Measurements from ENCODE around the gene JAM3. TPM values are rescaled to one million over a fixed set of nuclear protein-coding genes. Genes with fewer than 3 reads are reported as not detected.

Gene JAM3
- total and polyA plus RNA-seq, 2 donors (not counting 3 experiments of a cell fraction or from before 2014, with no cell fraction given), result 78.8 to 137 TPM

GRCh38 chr11:134019500-134019899 lies 49.4 kb upstream of the JAM3 start:
- Histone ChIP-seq H4K20me1 (replicated peaks; ENCODE audit: control insufficient read depth, extremely low read depth, insufficient read depth, low read length) (no peaks in the 10 kb centered on the region), H3K79me2 (ENCODE audit: control insufficient read depth, insufficient read depth, low read length) (no peaks in the 10 kb centered on the region), H3K36me3 (ENCODE audit: control insufficient read depth in 2 of 2, extremely low read depth in 1 of 2, insufficient read depth in 2 of 2, low read length in 2 of 2) (no peaks in the 10 kb centered on the region), H2AFZ (ENCODE audit: low read depth, low read length) (no peak overlapping the region), H3K4me2 (ENCODE audit: insufficient read depth, low read length) (no peak overlapping the region), H3K9ac (replicated peaks; ENCODE audit: extremely low read depth, insufficient read depth, low read length) (no peak overlapping the region), H3K4me1 (ENCODE audit: control insufficient read depth, extremely low read depth, insufficient read depth, low read length) (no peaks in the 10 kb centered on the region), H3K4me3 (replicated peaks in 1 of 3; ENCODE audit: insufficient read depth in 1 of 3, low read depth in 1 of 3, low read length in 3 of 3) (no peak overlapping the region), H3K27ac (ENCODE audit: insufficient read depth, low read depth, low read length) (no peak overlapping the region), H3K27me3 (ENCODE audit: control insufficient read depth in 2 of 2, insufficient read depth in 2 of 2, low read length in 2 of 2) (no peaks in the 10 kb centered on the region), H3K9me3 (replicated peaks; ENCODE audit: control insufficient read depth, insufficient read depth, low read length) (no peaks in the 10 kb centered on the region), H3K9me1 (replicated peaks; ENCODE audit: control insufficient read depth, extremely low read depth, insufficient read depth, low read length) (no peaks in the 10 kb centered on the region)
- ChIA-PET POLR2A (no interaction called here), CTCF (interaction anchor here (0.6 to 1.4 kb wide), 2 partner anchors 16 to 242 kb away, joined by 4 read pairs; no protein-coding TSS in a partner anchor)
- no TSS peak for BruUV-seq (replicated peaks)
- intact Hi-C loops (cut with micrococcal nuclease), result no loop called here
- DNase-seq (ENCODE audit: low read depth, low spot score) (no peak), FAIRE-seq (no peak)
- dilution Hi-C loops (cut with MboI; ENCODE audit: extremely low pct_ligation_motif_present, low sequenced_read_pairs), result no loop called here
- TF ChIP-seq POLR2A (IDR thresholded peaks at IDR 0.05; ENCODE audit: low read depth, low read length) (no peak), FOS (IDR thresholded peaks at IDR 0.05; ENCODE audit: borderline replicate concordance, insufficient read depth, low read length) (no peak), EZH2 (IDR thresholded peaks at IDR 0.05; ENCODE audit: borderline replicate concordance, low read depth, low read length, severe bottlenecking) (no peak), JUN (IDR thresholded peaks at IDR 0.05; ENCODE audit: borderline replicate concordance, insufficient read depth, insufficient read length, low read depth) (no peak), GATA2 (IDR thresholded peaks at IDR 0.05; ENCODE audit: insufficient read depth, insufficient read length, low read depth, low read length) (no peak), POLR2AphosphoS5 (IDR thresholded peaks at IDR 0.05; ENCODE audit: insufficient read depth, low read depth, low read length) (no peak), MYC (IDR thresholded peaks at IDR 0.05; ENCODE audit: low read depth, low read length) (no peak), CTCF (IDR thresholded peaks at IDR 0.05; ENCODE audit: extremely low read depth in 1 of 2, insufficient read depth in 1 of 2, low read depth in 1 of 2, low read length in 2 of 2) (no peak)
- TF ChIP-seq, protein P1, sequence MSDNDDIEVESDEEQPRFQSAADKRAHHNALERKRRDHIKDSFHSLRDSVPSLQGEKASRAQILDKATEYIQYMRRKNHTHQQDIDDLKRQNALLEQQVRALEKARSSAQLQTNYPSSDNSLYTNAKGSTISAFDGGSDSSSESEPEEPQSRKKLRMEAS (IDR thresholded peaks at IDR 0.05; ENCODE audit: insufficient read depth, insufficient read length), result no peak
